ENCODE results near the gene IFITM5.

GRCh38 chr11:303363-303762 is 4.0 kb upstream of the IFITM5 start:
- no peak for TF ChIP-seq OSR1 (CRISPR knock-in tag; IDR thresholded peaks at IDR 0.05)
- TF ChIP-seq TOX (CRISPR knock-in tag; IDR thresholded peaks at IDR 0.05; ENCODE audit: borderline replicate concordance) = no peak
